H9 (cell line): ENCODE measurements around the gene TRAF2. TPM values are rescaled to one million over a fixed set of nuclear protein-coding genes. Genes with fewer than 3 reads are reported as not detected.

Experiments
- DNase-seq: peaks from one replicate; pipeline ENCODE4 v3.0.0-alpha.2; 2017
- H2AFZ ChIP-seq: one replicate; pipeline ENCODE4 v1.6.1; 2013; ENCODE audit warnings: mild to moderate bottlenecking, low read length, control low read depth, moderate library complexity
- H2AK5ac ChIP-seq: 2 replicates; pipeline ENCODE4 v1.6.1; 2013; ENCODE audit warnings: low read length, control low read depth, mixed read lengths; ENCODE audit not compliant: insufficient read length
- H2BK120ac ChIP-seq: one replicate; pipeline ENCODE4 v1.6.1; 2013; ENCODE audit warnings: low read depth, mild to moderate bottlenecking, low read length, control low read depth, inconsistent platforms; ENCODE audit not compliant: poor library complexity, severe bottlenecking
- H2BK12ac ChIP-seq: 2 replicates; pipeline ENCODE4 v1.6.1; 2013; ENCODE audit warnings: low read length, control low read depth, mixed read lengths, low read depth; ENCODE audit not compliant: insufficient read length
- H2BK15ac ChIP-seq: 2 replicates; pipeline ENCODE4 v1.6.1; 2013; ENCODE audit warnings: low read depth, low read length, control low read depth
- H2BK20ac ChIP-seq: one replicate; pipeline ENCODE4 v1.6.1; 2013; ENCODE audit warnings: low read depth, mild to moderate bottlenecking, low read length, control low read depth, inconsistent platforms; ENCODE audit not compliant: poor library complexity, severe bottlenecking
- H2BK5ac ChIP-seq: 2 replicates; pipeline ENCODE4 v1.6.1; 2013; ENCODE audit warnings: low read length, control low read depth, mixed read lengths; ENCODE audit not compliant: insufficient read length
- H3K14ac ChIP-seq: 2 replicates; pipeline ENCODE4 v1.6.1; 2013; ENCODE audit warnings: low read length, control low read depth; ENCODE audit not compliant: insufficient read depth
- H3K18ac ChIP-seq: 2 replicates; pipeline ENCODE4 v1.6.1; 2013; ENCODE audit warnings: low read depth, mild to moderate bottlenecking, mixed read lengths, low read length, control low read depth; ENCODE audit not compliant: insufficient read length
- H3K23ac ChIP-seq: 2 replicates; pipeline ENCODE4 v1.6.1; 2013; ENCODE audit warnings: low read length, control low read depth, mixed read lengths, low read depth; ENCODE audit not compliant: insufficient read length
- H3K23me2 ChIP-seq: 2 replicates; pipeline ENCODE4 v1.6.1; 2013; ENCODE audit warnings: low read depth, mild to moderate bottlenecking, mixed read lengths, low read length, control low read depth; ENCODE audit not compliant: insufficient read length, poor library complexity, severe bottlenecking
- H3K27ac ChIP-seq: 2 replicates; pipeline ENCODE4 v1.5.1; 2013; ENCODE audit warnings: low read length, control low read depth, mixed read lengths, low read depth; ENCODE audit not compliant: insufficient read length
- H3K27me3 ChIP-seq: 2 replicates; pipeline ENCODE4 v1.6.1; 2013; ENCODE audit warnings: low read length, control low read depth, inconsistent platforms; ENCODE audit not compliant: insufficient read depth
- H3K4ac ChIP-seq: 2 replicates; pipeline ENCODE4 v1.6.1; 2013; ENCODE audit warnings: low read depth, mild to moderate bottlenecking, control low read depth, inconsistent platforms, low read length, moderate library complexity
- H3K4me1 ChIP-seq: 2 replicates; pipeline ENCODE4 v1.6.1; 2013; ENCODE audit warnings: low read length, control low read depth, inconsistent platforms; ENCODE audit not compliant: insufficient read depth
- H3K4me2 ChIP-seq: 2 replicates; pipeline ENCODE4 v1.6.1; 2013; ENCODE audit warnings: low read length, control low read depth, mixed read lengths; ENCODE audit not compliant: insufficient read length, insufficient read depth
- H3K56ac ChIP-seq: 2 replicates; pipeline ENCODE4 v1.6.1; 2013; ENCODE audit warnings: low read depth, mild to moderate bottlenecking, mixed read lengths, low read length, control low read depth; ENCODE audit not compliant: insufficient read length
- H3K79me1 ChIP-seq: 2 replicates; pipeline ENCODE4 v1.6.1; 2013; ENCODE audit warnings: low read depth, mild to moderate bottlenecking, moderate library complexity, low read length, control low read depth, inconsistent platforms; ENCODE audit not compliant: insufficient read depth, poor library complexity, severe bottlenecking
- H3K79me2 ChIP-seq: 2 replicates; pipeline ENCODE4 v1.6.1; 2013; ENCODE audit warnings: low read length, control low read depth, inconsistent platforms; ENCODE audit not compliant: insufficient read depth
- H3K9ac ChIP-seq: 2 replicates; pipeline ENCODE4 v1.6.1; 2013; ENCODE audit warnings: low read length, control low read depth, mixed read lengths; ENCODE audit not compliant: insufficient read length; ENCODE audit errors: extremely low read depth
- H3K9me3 ChIP-seq: one replicate; pipeline ENCODE4 v1.6.1; 2013; ENCODE audit warnings: low read depth, low read length, inconsistent platforms; ENCODE audit not compliant: control insufficient read depth
- H3T11ph ChIP-seq: one replicate; pipeline ENCODE4 v1.6.1; 2013; ENCODE audit warnings: mild to moderate bottlenecking, low read length, control low read depth, inconsistent platforms
- H4K20me1 ChIP-seq: one replicate; pipeline ENCODE4 v1.6.1; 2013; ENCODE audit not compliant: control insufficient read depth, insufficient read length, insufficient read depth
- H4K5ac ChIP-seq: 2 replicates; pipeline ENCODE4 v1.6.1; 2013; ENCODE audit warnings: low read depth, mild to moderate bottlenecking, mixed read lengths, low read length, control low read depth; ENCODE audit not compliant: insufficient read length
- H4K8ac ChIP-seq: replicated peaks from 2 replicates; pipeline ENCODE4 v1.6.1; 2013; ENCODE audit warnings: low read length, control low read depth, mixed read lengths, low read depth; ENCODE audit not compliant: insufficient read length
- H4K91ac ChIP-seq: 2 replicates; pipeline ENCODE4 v1.6.1; 2013; ENCODE audit warnings: low read depth, mild to moderate bottlenecking, moderate library complexity, mixed read lengths, low read length, control low read depth; ENCODE audit not compliant: insufficient read length
- H3K27ac Mint-ChIP-seq, 3 experiments: 2 replicates in 2 of 3; 3 replicates in 1 of 3; pipeline ENCODE4 v1.8.0; 2020 to 2021; ENCODE audit warnings: mixed read lengths in 3 of 3, mild to moderate bottlenecking in 1 of 3, moderate library complexity in 1 of 3
- H3K27me3 Mint-ChIP-seq: 2 replicates; pipeline ENCODE4 v1.8.0; 2021; ENCODE audit warnings: low read depth, mild to moderate bottlenecking, moderate library complexity, mixed read lengths
- H3K36me3 Mint-ChIP-seq, 3 experiments: 2 replicates in 2 of 3; 3 replicates in 1 of 3; pipeline ENCODE4 v1.8.0; 2020 to 2021; ENCODE audit warnings: low read depth in 3 of 3, mixed read lengths in 3 of 3; ENCODE audit not compliant: insufficient read depth in 1 of 3
- H3K4me1 Mint-ChIP-seq, 2 experiments: 2 replicates each; pipeline ENCODE4 v1.8.0; 2020; ENCODE audit warnings: mixed read lengths in 2 of 2
- H3K4me3 Mint-ChIP-seq, 2 experiments: 2 replicates in 1 of 2; 3 replicates in 1 of 2; pipeline ENCODE4 v1.8.0; 2020 to 2021; ENCODE audit warnings: mild to moderate bottlenecking in 2 of 2, mixed read lengths in 2 of 2, moderate library complexity in 1 of 2
- H3K9me3 Mint-ChIP-seq, 2 experiments: 2 replicates in 1 of 2; 3 replicates in 1 of 2; pipeline ENCODE4 v1.8.0; 2020; ENCODE audit warnings: mild to moderate bottlenecking in 2 of 2, mixed read lengths in 2 of 2, moderate library complexity in 1 of 2
- CTCF ChIP-seq: fragments of 200-600 bp; sonication (generic); conservative IDR thresholded peaks from 3 replicates; pipeline ENCODE4 v1.8.0; 2021; ENCODE audit warnings: antibody characterized with exemption, mild to moderate bottlenecking
- WGBS: extraction: QIAGEN DNeasy Blood & Tissue Kit; methylation state at CpG from one replicate; pipeline ENCODE4 v1.1.7; 2013; ENCODE audit warnings: missing lambda C conversion rate, low lambda C conversion rate, mixed read lengths; ENCODE audit not compliant: insufficient read length; ENCODE audit errors: extremely low coverage; 5-methylcytosine and 5-hydroxymethylcytosine counted together
- total RNA-seq: library from RNA; stranded (reverse); gene quantifications from 2 replicates; pipeline ENCODE4 v1.2.1, GENCODE V29; 2021

The TRAF2 gene
- total RNA-seq, 1 experiment from 2014 or later = 48.8 TPM

GRCh38 chr9:136935651-136936050, 49.3 kb downstream of the TRAF2 start:
- Histone ChIP-seq H2BK15ac (no peak overlapping the region), H3K4me1 (no peaks in the 10 kb centered on the region; the same call in 1 of the 2 replicates), H3K4ac (no peak overlapping the region), H2BK120ac (no peak overlapping the region), H2BK12ac (no peak overlapping the region), H3K14ac (no peak overlapping the region), H3K56ac (no peak overlapping the region), H2BK5ac (no peak overlapping the region), H3K23me2 (no peaks in the 10 kb centered on the region), H4K8ac (no peak overlapping the region), H4K91ac (no peak overlapping the region), H3K27ac (no peak overlapping the region), H3K79me2 (no peaks in the 10 kb centered on the region), H3T11ph (no peak overlapping the region), H2BK20ac (no peak overlapping the region), H3K9ac (no peak overlapping the region), H3K9me3 (no peaks in the 10 kb centered on the region), H2AK5ac (no peak overlapping the region), H3K4me2 (no peak overlapping the region), H3K79me1 (no peaks in the 10 kb centered on the region), H3K23ac (no peak overlapping the region), H4K20me1 (no peaks in the 10 kb centered on the region), H2AFZ (no peak overlapping the region), H3K27me3 (no peaks in the 10 kb centered on the region), H4K5ac (no peak overlapping the region), H3K18ac (no peak overlapping the region)
- Mint-ChIP-seq H3K4me1 (peaks cover 8 to 16% of the 10 kb centered on the region in 2 experiments), H3K9me3 (no peaks in the 10 kb centered on the region), H3K27ac (no peak overlapping the region; a peak in 1 of 7 replicates), H3K36me3 (peaks cover 16 to 70% (median 37%) of the 10 kb centered on the region in 3 experiments), H3K27me3 (peaks cover 3% of the 10 kb centered on the region; the same call in 1 of the 2 replicates), H3K4me3 (no peak overlapping the region)
- no CpG with 5 or more reads among the region's 3 CpGs for WGBS
- TF ChIP-seq CTCF = no peak
- DNase-seq = no peak
